Measurements from ENCODE around the gene CHRNA10.

DNA sequence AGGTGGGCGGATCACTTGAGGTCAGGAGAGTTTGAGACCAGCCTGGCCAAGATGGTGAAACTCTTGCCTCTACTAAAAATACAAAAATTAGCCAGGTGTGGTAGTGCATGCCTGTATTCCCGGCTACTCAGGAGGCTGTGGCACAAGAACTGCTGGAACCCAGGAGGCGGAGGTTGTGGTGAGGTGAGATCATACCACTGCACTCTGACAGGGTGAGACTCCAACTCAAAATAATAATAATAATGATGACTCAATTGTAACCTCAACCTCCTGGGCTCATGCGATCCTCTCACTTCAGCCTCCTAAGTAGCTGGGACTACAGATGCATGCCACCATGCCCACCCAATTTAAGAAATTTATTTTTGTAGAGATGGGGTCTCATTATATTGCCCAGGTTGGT lies 15.6 kb upstream of the CHRNA10 start:
- TF ChIP-seq POLR2AphosphoS2 (IDR thresholded peaks at IDR 0.05; ENCODE audit: low read depth, low read length), result no peak
- TF ChIP-seq, protein P1, sequence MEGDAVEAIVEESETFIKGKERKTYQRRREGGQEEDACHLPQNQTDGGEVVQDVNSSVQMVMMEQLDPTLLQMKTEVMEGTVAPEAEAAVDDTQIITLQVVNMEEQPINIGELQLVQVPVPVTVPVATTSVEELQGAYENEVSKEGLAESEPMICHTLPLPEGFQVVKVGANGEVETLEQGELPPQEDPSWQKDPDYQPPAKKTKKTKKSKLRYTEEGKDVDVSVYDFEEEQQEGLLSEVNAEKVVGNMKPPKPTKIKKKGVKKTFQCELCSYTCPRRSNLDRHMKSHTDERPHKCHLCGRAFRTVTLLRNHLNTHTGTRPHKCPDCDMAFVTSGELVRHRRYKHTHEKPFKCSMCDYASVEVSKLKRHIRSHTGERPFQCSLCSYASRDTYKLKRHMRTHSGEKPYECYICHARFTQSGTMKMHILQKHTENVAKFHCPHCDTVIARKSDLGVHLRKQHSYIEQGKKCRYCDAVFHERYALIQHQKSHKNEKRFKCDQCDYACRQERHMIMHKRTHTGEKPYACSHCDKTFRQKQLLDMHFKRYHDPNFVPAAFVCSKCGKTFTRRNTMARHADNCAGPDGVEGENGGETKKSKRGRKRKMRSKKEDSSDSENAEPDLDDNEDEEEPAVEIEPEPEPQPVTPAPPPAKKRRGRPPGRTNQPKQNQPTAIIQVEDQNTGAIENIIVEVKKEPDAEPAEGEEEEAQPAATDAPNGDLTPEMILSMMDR (IDR thresholded peaks at IDR 0.05 in 2 of 3, conservative IDR thresholded peaks at IDR 0.05 in 1 of 3; ENCODE audit: control insufficient read depth in 2 of 3, extremely low read depth in 1 of 3, insufficient read depth in 1 of 3, low read depth in 3 of 3, low read length in 3 of 3), result no peak

Measured in GM12878 (cell line).